Dendritic cell treated with granulocyte-macrophage colony-stimulating factor and Interleukin-4, amounts not matched to agents 40 ng/mL and 50 ng/mL, for 4 days (primary cell): Measurements from ENCODE around the gene ZNF644.

Source experiments
- H3K27ac Mint-ChIP-seq: one replicate; pipeline ENCODE4 v1.8.0; 2022; ENCODE audit warnings: mild to moderate bottlenecking, mixed read lengths
- H3K27me3 Mint-ChIP-seq: one replicate; pipeline ENCODE4 v1.8.0; 2022; ENCODE audit warnings: mild to moderate bottlenecking, mixed read lengths
- H3K36me3 Mint-ChIP-seq: one replicate; pipeline ENCODE4 v1.8.0; 2022; ENCODE audit warnings: low read depth, mixed read lengths
- H3K4me1 Mint-ChIP-seq: one replicate; pipeline ENCODE4 v1.8.0; 2022; ENCODE audit warnings: low read depth, mixed read lengths
- H3K4me3 Mint-ChIP-seq: one replicate; pipeline ENCODE4 v1.8.0; 2022; ENCODE audit warnings: mild to moderate bottlenecking, moderate library complexity, mixed read lengths
- H3K9me3 Mint-ChIP-seq: one replicate; pipeline ENCODE4 v1.8.0; 2022; ENCODE audit warnings: mixed read lengths
- intact Hi-C: fragments of 100-400 bp; cut with micrococcal nuclease; formaldehyde crosslinking; loops from one replicate; pipeline ENCODE4 v1.15.0; 2022

Gene ZNF644

GRCh38 chr1:91038582-91038981 is 16.7 kb upstream of the ZNF644 start:
- H3K9me3 Mint-ChIP-seq, result peaks cover 13% of the 10 kb centered on the region
- H3K4me3 Mint-ChIP-seq, result no peak overlapping the region
- no peak overlapping the region for H3K27ac Mint-ChIP-seq
- intact Hi-C loops, result no loop called here
- H3K36me3 Mint-ChIP-seq, result no peaks in the 10 kb centered on the region
- H3K27me3 Mint-ChIP-seq, result peaks cover 6% of the 10 kb centered on the region
- no peaks in the 10 kb centered on the region for H3K4me1 Mint-ChIP-seq

- intact Hi-C loops, result no loop called here
- no peak overlapping the region for H3K27ac Mint-ChIP-seq
- H3K4me3 Mint-ChIP-seq, result no peak overlapping the region
- H3K27me3 Mint-ChIP-seq, result peaks cover 12% of the 10 kb centered on the region
- H3K4me1 Mint-ChIP-seq, result no peaks in the 10 kb centered on the region
- H3K36me3 Mint-ChIP-seq, result no peaks in the 10 kb centered on the region
- peaks cover 13% of the 10 kb centered on the region for H3K9me3 Mint-ChIP-seq
These were observed 15.3 kb upstream of the ZNF644 start for GRCh38 chr1:91036894-91037829.

GRCh38 chr1:91032349-91032748 is 10.5 kb upstream of the ZNF644 start:
- intact Hi-C loops, result no loop called here
- Mint-ChIP-seq H3K4me1 (peaks cover 10% of the 10 kb centered on the region), H3K9me3 (no peaks in the 10 kb centered on the region), H3K4me3 (no peak overlapping the region), H3K27ac (no peak overlapping the region), H3K36me3 (no peaks in the 10 kb centered on the region), H3K27me3 (peaks cover 15% of the 10 kb centered on the region)

GRCh38 chr1:91031081-91031480 is 9.2 kb upstream of the ZNF644 start:
- no peak overlapping the region for H3K4me3 Mint-ChIP-seq
- intact Hi-C loops, result no loop called here
- H3K27me3 Mint-ChIP-seq, result peaks cover 11% of the 10 kb centered on the region
- no peaks in the 10 kb centered on the region for H3K36me3 Mint-ChIP-seq
- peaks cover 10% of the 10 kb centered on the region for H3K4me1 Mint-ChIP-seq
- no peak overlapping the region for H3K27ac Mint-ChIP-seq
- no peaks in the 10 kb centered on the region for H3K9me3 Mint-ChIP-seq

GRCh38 chr1:91026777-91027176 is 4.9 kb upstream of the ZNF644 start:
- intact Hi-C loops, result no loop called here
- Mint-ChIP-seq H3K27me3 (peaks cover 2% of the 10 kb centered on the region), H3K4me3 (no peak overlapping the region), H3K27ac (no peak overlapping the region), H3K9me3 (no peaks in the 10 kb centered on the region), H3K36me3 (peaks cover 4% of the 10 kb centered on the region), H3K4me1 (peaks cover 34% of the 10 kb centered on the region)

- Mint-ChIP-seq H3K36me3 (peaks cover 8% of the 10 kb centered on the region), H3K27ac (no peak overlapping the region), H3K4me3 (no peak overlapping the region), H3K4me1 (peaks cover 32% of the 10 kb centered on the region), H3K27me3 (peaks cover under 1% of the 10 kb centered on the region), H3K9me3 (no peaks in the 10 kb centered on the region)
- intact Hi-C loops, result no loop called here
These were observed 4.5 kb upstream of the ZNF644 start for GRCh38 chr1:91026320-91026719.

GRCh38 chr1:91024481-91025119 is 2.8 kb upstream of the ZNF644 start:
- peaks cover 38% of the 10 kb centered on the region for H3K4me1 Mint-ChIP-seq
- peaks cover 14% of the 10 kb centered on the region for H3K36me3 Mint-ChIP-seq
- no peaks in the 10 kb centered on the region for H3K9me3 Mint-ChIP-seq
- intact Hi-C loops, result no loop called here
- H3K27ac Mint-ChIP-seq, result peak overlapping the region; percentile 63
- H3K4me3 Mint-ChIP-seq, result no peak overlapping the region
- H3K27me3 Mint-ChIP-seq, result no peaks in the 10 kb centered on the region

- peaks cover 19% of the 10 kb centered on the region for H3K36me3 Mint-ChIP-seq
- peak overlapping the region; percentile 89 for H3K4me3 Mint-ChIP-seq
- H3K27me3 Mint-ChIP-seq, result no peaks in the 10 kb centered on the region
- no peaks in the 10 kb centered on the region for H3K9me3 Mint-ChIP-seq
- intact Hi-C loops, result loop anchor here (2.0 kb wide), 1 partner anchor 40 kb away; no protein-coding TSS in a partner anchor
- peak overlapping the region; percentile 99 for H3K27ac Mint-ChIP-seq
- peaks cover 57% of the 10 kb centered on the region for H3K4me1 Mint-ChIP-seq
These were observed 689 bp upstream of the ZNF644 start for GRCh38 chr1:91022518-91022929.

GRCh38 chr1:91020967-91021685 is 709 bp downstream of the ZNF644 start:
- H3K36me3 Mint-ChIP-seq, result peaks cover 19% of the 10 kb centered on the region
- peak overlapping the region; percentile 99 for H3K27ac Mint-ChIP-seq
- no peaks in the 10 kb centered on the region for H3K27me3 Mint-ChIP-seq
- H3K4me1 Mint-ChIP-seq, result peaks cover 60% of the 10 kb centered on the region
- peak overlapping the region; percentile 89 for H3K4me3 Mint-ChIP-seq
- intact Hi-C loops, result no loop called here
- no peaks in the 10 kb centered on the region for H3K9me3 Mint-ChIP-seq

GRCh38 chr1:91020486-91020885 is 1.3 kb downstream of the ZNF644 start:
- peak overlapping the region; percentile 89 for H3K4me3 Mint-ChIP-seq
- intact Hi-C loops, result no loop called here
- H3K27me3 Mint-ChIP-seq, result no peaks in the 10 kb centered on the region
- H3K27ac Mint-ChIP-seq, result peak overlapping the region; percentile 99
- peaks cover 20% of the 10 kb centered on the region for H3K36me3 Mint-ChIP-seq
- no peaks in the 10 kb centered on the region for H3K9me3 Mint-ChIP-seq
- H3K4me1 Mint-ChIP-seq, result peaks cover 65% of the 10 kb centered on the region

GRCh38 chr1:91018006-91018405 is 3.8 kb downstream of the ZNF644 start:
- Mint-ChIP-seq H3K4me3 (no peak overlapping the region), H3K27ac (no peak overlapping the region), H3K9me3 (no peaks in the 10 kb centered on the region), H3K36me3 (peaks cover 30% of the 10 kb centered on the region), H3K4me1 (peaks cover 58% of the 10 kb centered on the region), H3K27me3 (no peaks in the 10 kb centered on the region)
- intact Hi-C loops, result loop anchor here (2.0 kb wide), 1 partner anchor 147 kb away; no protein-coding TSS in a partner anchor

GRCh38 chr1:91015794-91016550 is 5.9 kb downstream of the ZNF644 start:
- intact Hi-C loops, result no loop called here
- H3K9me3 Mint-ChIP-seq, result no peaks in the 10 kb centered on the region
- H3K36me3 Mint-ChIP-seq, result peaks cover 19% of the 10 kb centered on the region
- no peak overlapping the region for H3K4me3 Mint-ChIP-seq
- H3K27me3 Mint-ChIP-seq, result no peaks in the 10 kb centered on the region
- peaks cover 58% of the 10 kb centered on the region for H3K4me1 Mint-ChIP-seq
- H3K27ac Mint-ChIP-seq, result no peak overlapping the region

- H3K27me3 Mint-ChIP-seq, result no peaks in the 10 kb centered on the region
- H3K36me3 Mint-ChIP-seq, result peaks cover 18% of the 10 kb centered on the region
- intact Hi-C loops, result no loop called here
These were observed 6.5 kb downstream of the ZNF644 start for GRCh38 chr1:91015358-91015780.

More at GRCh38 chr1:91015358-91015780, 6.5 kb downstream of the ZNF644 start:
- Mint-ChIP-seq H3K4me3 (no peak overlapping the region), H3K4me1 (peaks cover 52% of the 10 kb centered on the region), H3K27ac (no peak overlapping the region), H3K9me3 (no peaks in the 10 kb centered on the region)
